K562 (cell line): ENCODE results near the gene GALNT5. TPM values are rescaled to one million over a fixed set of nuclear protein-coding genes. Genes with fewer than 3 reads are reported as not detected.
A peak's percentile ranks its signal among the peaks of the same experiment; 100 is the strongest.

Experiments
- CTBP1 ChIP-seq: fragments of 450-650 bp; IDR thresholded peaks from 2 replicates; pipeline ENCODE4 v1.6.1; 2016; ENCODE audit warnings: borderline replicate concordance
- ERF ChIP-seq: fragments of 450-650 bp; formaldehyde crosslinking; IDR thresholded peaks from 2 replicates; pipeline ENCODE4 v1.4.0; 2020; ENCODE audit warnings: mild to moderate bottlenecking, mixed read lengths
- MEF2A ChIP-seq: IDR thresholded peaks from 2 replicates; pipeline ENCODE4 v1.6.1; 2011; ENCODE audit warnings: low read depth, mild to moderate bottlenecking, low read length, moderate library complexity; ENCODE audit not compliant: control insufficient read depth
- PHF8 ChIP-seq: fragments of 200-600 bp; sonication (generic); IDR thresholded peaks from 2 replicates; pipeline ENCODE4 v1.6.1; 2012; ENCODE audit warnings: mixed run types, mild to moderate bottlenecking, inconsistent platforms, low read length, moderate library complexity, borderline replicate concordance
- POLR2H ChIP-seq: IDR thresholded peaks from 2 replicates; pipeline ENCODE4 v1.6.1; 2016; ENCODE audit warnings: missing genetic modification characterization, low read depth, mild to moderate bottlenecking, control low read depth, missing compliant biosample characterization, moderate library complexity
- SMARCA5 ChIP-seq: fragments of 450-650 bp; IDR thresholded peaks from 2 replicates; pipeline ENCODE4 v1.6.1; 2016
- TAF1 ChIP-seq: IDR thresholded peaks from 2 replicates; pipeline ENCODE4 v1.6.1; 2011; ENCODE audit warnings: mild to moderate bottlenecking, low read length, moderate library complexity; ENCODE audit not compliant: insufficient read depth, control insufficient read depth, severe bottlenecking; ENCODE audit errors: extremely low read depth
- TEAD2 ChIP-seq: fragments of 450-650 bp; IDR thresholded peaks from 2 replicates; pipeline ENCODE4 v1.6.1; 2016; ENCODE audit warnings: missing genetic modification characterization, control low read depth, missing compliant biosample characterization
- U2AF2 ChIP-seq: fragments of 200-400 bp; formaldehyde crosslinking; optimal IDR thresholded peaks from 2 replicates; pipeline ENCODE3; 2017; ENCODE audit warnings: low read depth, mild to moderate bottlenecking, low read length
- YBX1 ChIP-seq: fragments of 450-650 bp; IDR thresholded peaks from 2 replicates; pipeline ENCODE4 v1.7.1; 2016; ENCODE audit warnings: mild to moderate bottlenecking
- ZBTB7A ChIP-seq: IDR thresholded peaks from 2 replicates; pipeline ENCODE4 v1.6.1; 2011; ENCODE audit warnings: low read depth, mild to moderate bottlenecking, low read length, moderate library complexity, borderline replicate concordance; ENCODE audit not compliant: control insufficient read depth
- ZNF584 ChIP-seq: fragments of 200-800 bp; sonication (Bioruptor generic); IDR thresholded peaks from 2 replicates; pipeline ENCODE4 v1.6.1; 2016; ENCODE audit warnings: low read depth, mild to moderate bottlenecking, missing genetic modification characterization, missing compliant biosample characterization
- polyA plus RNA-seq, 8 experiments: library from polyadenylated mRNA; depleted of rRNA in 4 of 8; stranded (reverse) in 5 of 8; unstranded in 3 of 8; fragments of >200 nt; fragmentation: Nextera tagmentation in 2 of 8; fragmentation: Illumina TruSeq in 1 of 8; extraction: Ambion mirVana in 2 of 8; extraction: Trizol in 1 of 8; gene quantifications; 2 replicates each; pipeline versions ENCODE4 v1.2.1 to v1.2.3, GENCODE V29; 2011 to 2014; ENCODE audit warnings: inconsistent platforms in 1 of 8, missing spikeins in 1 of 8
- total RNA-seq, 7 experiments: library from RNA; depleted of rRNA in 6 of 7; stranded (reverse); fragments of >200 nt in 6 of 7; fragmentation: Illumina TruSeq in 2 of 7; extraction: Trizol in 2 of 7; gene quantifications; 2 replicates each; pipeline versions ENCODE4 v1.2.1 to v1.2.3, GENCODE V29; 2011 to 2021; ENCODE audit warnings: low replicate concordance in 1 of 7
- TF ChIP-seq, protein P1 (sequence below), 2 experiments: fragments of 450-650 bp; IDR thresholded peaks; 2 replicates each; pipeline ENCODE4 v1.6.1; 2016; ENCODE audit warnings: mild to moderate bottlenecking in 2 of 2, borderline replicate concordance in 1 of 2, low read depth in 1 of 2, moderate library complexity in 1 of 2
- TF ChIP-seq, protein P2 (sequence below): fragments of 200-800 bp; sonication (Bioruptor generic); IDR thresholded peaks from 2 replicates; pipeline ENCODE4 v1.6.1; 2016; ENCODE audit warnings: missing genetic modification characterization, missing compliant biosample characterization

The GALNT5 gene
- total and polyA plus RNA-seq, 9 of the 15 experiments (the other 6 are each of a cell fraction or from before 2014, with no cell fraction given), result 21.6 to 73.0 (median 54.7) TPM

DNA sequence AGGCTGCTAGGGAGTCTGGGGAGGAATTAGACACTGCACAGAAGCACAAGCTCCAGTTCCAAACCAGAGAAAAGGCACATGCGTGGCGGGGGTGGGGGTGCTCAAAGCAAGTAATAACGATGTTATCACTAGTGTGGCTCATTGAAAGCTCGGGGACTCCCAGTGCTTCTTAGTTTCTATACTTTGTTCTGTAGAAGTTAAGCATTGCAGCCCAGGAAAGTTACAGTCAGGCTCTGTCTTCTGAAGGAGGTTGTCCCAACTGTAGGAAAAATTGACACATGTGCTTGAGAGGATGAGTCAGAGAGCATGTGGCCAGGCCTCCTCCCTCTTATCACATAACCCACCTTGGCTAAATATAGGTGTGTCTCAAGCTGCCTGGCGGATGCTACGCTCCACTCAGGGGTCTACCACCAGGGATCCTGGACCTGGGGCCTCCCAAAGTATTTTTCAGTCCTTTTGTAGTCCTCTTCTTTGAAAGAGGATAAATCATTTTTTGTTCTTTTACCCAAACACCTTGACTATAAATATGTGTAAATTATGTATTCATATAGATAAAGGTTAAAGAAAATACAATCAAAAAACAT is 3.8 kb downstream of the GALNT5 start (continued):
- TF ChIP-seq, protein P1, sequence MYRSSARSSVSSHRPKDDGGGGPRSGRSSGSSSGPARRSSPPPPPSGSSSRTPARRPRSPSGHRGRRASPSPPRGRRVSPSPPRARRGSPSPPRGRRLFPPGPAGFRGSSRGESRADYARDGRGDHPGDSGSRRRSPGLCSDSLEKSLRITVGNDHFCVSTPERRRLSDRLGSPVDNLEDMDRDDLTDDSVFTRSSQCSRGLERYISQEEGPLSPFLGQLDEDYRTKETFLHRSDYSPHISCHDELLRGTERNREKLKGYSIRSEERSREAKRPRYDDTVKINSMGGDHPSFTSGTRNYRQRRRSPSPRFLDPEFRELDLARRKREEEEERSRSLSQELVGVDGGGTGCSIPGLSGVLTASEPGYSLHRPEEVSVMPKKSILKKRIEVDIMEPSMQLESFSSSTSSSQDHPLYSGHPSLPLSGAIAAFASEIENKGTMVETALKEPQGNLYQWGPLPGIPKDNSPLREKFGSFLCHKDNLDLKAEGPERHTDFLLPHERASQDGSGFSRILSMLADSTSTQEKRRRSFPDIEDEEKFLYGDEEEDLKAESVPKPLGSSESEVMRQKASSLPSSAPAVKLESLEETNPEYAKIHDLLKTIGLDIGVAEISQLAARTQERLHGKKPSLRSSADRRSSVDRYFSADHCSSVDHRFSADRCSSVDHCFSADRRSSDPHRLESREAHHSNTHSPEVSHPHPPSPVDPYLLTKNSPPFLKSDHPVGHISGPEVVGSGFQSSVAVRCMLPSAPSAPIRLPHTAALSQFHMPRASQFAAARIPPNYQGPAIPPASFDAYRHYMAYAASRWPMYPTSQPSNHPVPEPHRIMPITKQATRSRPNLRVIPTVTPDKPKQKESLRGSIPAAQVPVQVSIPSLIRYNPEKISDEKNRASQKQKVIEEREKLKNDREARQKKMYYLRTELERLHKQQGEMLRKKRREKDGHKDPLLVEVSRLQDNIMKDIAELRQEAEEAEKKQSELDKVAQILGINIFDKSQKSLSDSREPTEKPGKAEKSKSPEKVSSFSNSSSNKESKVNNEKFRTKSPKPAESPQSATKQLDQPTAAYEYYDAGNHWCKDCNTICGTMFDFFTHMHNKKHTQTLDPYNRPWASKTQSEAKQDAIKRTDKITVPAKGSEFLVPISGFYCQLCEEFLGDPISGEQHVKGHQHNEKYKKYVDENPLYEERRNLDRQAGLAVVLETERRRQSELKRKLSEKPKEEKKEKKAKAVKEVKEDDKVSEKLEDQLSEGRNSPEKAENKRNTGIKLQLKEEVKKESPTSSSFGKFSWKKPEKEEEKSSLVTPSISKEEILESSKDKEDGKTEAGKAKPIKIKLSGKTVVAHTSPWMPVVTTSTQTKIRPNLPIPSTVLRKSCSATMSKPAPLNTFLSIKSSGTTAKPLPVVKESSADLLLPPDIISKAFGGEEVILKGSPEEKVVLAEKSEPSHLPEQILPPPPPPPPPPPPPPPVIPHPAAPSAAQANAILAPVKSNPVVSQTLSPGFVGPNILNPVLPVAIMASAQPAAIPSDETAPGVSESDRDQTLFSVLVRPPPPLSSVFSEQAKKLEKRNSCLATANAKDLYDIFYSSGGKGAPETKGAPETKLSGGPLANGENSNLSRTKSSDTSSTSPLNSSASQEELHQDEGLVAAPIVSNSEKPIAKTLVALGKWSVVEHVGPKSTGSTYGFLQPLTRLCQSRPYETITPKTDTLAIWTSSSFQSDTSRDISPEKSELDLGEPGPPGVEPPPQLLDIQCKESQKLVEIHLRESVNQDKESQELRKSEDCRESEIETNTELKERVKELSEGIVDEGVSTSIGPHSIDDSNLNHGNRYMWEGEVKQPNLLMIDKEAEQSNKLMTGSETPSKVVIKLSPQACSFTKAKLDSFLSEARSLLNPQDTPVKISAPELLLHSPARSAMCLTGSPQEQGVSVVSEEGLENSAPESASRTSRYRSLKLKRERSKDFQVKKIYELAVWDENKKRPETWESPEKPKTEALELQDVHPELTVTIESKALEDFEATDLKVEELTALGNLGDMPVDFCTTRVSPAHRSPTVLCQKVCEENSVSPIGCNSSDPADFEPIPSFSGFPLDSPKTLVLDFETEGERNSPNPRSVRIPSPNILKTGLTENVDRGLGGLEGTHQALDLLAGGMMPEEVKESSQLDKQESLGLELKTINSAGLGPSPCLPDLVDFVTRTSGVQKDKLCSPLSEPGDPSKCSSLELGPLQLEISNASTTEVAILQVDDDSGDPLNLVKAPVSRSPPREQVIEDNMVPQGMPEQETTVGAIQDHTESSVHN (IDR thresholded peaks at IDR 0.05; ENCODE audit: borderline replicate concordance in 1 of 2, low read depth in 1 of 2), result peak in 1 of 2 experiments; percentile 95; a peak in 2 of 4 replicates
- peak; percentile 59 for TF ChIP-seq POLR2H (tag)
- no peak; the same call in 1 of the 2 replicates for TF ChIP-seq ZNF584 (CRISPR knock-in tag)
- TF ChIP-seq, protein P2, sequence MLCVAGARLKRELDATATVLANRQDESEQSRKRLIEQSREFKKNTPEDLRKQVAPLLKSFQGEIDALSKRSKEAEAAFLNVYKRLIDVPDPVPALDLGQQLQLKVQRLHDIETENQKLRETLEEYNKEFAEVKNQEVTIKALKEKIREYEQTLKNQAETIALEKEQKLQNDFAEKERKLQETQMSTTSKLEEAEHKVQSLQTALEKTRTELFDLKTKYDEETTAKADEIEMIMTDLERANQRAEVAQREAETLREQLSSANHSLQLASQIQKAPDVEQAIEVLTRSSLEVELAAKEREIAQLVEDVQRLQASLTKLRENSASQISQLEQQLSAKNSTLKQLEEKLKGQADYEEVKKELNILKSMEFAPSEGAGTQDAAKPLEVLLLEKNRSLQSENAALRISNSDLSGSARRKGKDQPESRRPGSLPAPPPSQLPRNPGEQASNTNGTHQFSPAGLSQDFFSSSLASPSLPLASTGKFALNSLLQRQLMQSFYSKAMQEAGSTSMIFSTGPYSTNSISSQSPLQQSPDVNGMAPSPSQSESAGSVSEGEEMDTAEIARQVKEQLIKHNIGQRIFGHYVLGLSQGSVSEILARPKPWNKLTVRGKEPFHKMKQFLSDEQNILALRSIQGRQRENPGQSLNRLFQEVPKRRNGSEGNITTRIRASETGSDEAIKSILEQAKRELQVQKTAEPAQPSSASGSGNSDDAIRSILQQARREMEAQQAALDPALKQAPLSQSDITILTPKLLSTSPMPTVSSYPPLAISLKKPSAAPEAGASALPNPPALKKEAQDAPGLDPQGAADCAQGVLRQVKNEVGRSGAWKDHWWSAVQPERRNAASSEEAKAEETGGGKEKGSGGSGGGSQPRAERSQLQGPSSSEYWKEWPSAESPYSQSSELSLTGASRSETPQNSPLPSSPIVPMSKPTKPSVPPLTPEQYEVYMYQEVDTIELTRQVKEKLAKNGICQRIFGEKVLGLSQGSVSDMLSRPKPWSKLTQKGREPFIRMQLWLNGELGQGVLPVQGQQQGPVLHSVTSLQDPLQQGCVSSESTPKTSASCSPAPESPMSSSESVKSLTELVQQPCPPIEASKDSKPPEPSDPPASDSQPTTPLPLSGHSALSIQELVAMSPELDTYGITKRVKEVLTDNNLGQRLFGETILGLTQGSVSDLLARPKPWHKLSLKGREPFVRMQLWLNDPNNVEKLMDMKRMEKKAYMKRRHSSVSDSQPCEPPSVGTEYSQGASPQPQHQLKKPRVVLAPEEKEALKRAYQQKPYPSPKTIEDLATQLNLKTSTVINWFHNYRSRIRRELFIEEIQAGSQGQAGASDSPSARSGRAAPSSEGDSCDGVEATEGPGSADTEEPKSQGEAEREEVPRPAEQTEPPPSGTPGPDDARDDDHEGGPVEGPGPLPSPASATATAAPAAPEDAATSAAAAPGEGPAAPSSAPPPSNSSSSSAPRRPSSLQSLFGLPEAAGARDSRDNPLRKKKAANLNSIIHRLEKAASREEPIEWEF (CRISPR knock-in tag), result peak; percentile 54
- TF ChIP-seq TAF1, result peak; percentile 88
- TF ChIP-seq YBX1, result no peak
- no peak for TF ChIP-seq TEAD2 (tag)
- peak; percentile 92 for TF ChIP-seq MEF2A
- no peak for TF ChIP-seq SMARCA5
- TF ChIP-seq U2AF2, result no peak
- peak; percentile 91 for TF ChIP-seq ZBTB7A
- TF ChIP-seq ERF (CRISPR knock-in tag), result peak; percentile 53; the same call in 1 of the 2 replicates
- TF ChIP-seq CTBP1, result peak; percentile 99
- TF ChIP-seq PHF8, result no peak
